ENCODE results near the gene NR2C1. TPM values are rescaled to one million over a fixed set of nuclear protein-coding genes. Genes with fewer than 3 reads are reported as not detected.
"Not testable (repeated sequence)": the region's sequence is repeated elsewhere in the genome, so short reads cannot be mapped to it uniquely, and the experiment has no call there.

Gene NR2C1
- total and polyA plus RNA-seq, 2 of the 8 experiments (the other 6 are each of a cell fraction or from before 2014, with no cell fraction given), result 22.8 to 48.3 TPM

DNA sequence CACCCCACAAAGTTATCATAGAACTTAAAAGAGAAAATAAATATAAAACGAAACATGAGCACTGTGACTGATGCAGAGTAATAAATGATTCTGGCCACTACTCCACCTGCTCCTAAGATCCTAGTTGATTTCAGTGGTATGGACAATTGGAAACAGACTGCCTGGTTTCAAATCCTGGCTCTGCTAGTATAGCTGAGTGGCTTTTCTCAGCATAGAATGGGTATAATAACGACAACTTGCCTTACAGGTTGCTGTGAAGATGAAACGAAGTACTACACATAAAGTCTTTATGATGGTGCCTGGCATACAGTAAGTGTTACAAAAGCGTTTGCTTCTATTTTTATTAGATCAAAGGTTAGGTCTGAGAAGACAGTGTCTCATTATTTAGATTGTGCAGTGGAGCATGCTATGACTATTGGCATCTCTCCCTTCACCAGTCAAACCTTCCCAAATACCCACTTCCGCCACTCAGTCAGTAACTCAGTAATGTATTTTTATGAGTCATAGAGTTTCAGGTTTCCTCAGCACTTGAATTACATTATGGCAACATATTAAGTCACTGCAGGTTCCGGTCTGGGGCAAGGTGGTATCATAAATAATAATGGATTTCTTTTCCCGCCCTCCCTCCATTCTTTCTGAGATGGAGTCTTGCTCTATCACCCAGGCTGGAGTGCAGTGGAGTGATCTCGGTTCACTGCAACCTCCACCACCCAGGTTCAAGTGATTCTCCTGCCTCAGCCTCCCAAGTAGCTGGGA, 29.7 kb upstream of the NR2C1 start (continued):
- no peak for TF ChIP-seq BRCA1 (IDR thresholded peaks at IDR 0.05; ENCODE audit: low read depth, low read length)

DNA sequence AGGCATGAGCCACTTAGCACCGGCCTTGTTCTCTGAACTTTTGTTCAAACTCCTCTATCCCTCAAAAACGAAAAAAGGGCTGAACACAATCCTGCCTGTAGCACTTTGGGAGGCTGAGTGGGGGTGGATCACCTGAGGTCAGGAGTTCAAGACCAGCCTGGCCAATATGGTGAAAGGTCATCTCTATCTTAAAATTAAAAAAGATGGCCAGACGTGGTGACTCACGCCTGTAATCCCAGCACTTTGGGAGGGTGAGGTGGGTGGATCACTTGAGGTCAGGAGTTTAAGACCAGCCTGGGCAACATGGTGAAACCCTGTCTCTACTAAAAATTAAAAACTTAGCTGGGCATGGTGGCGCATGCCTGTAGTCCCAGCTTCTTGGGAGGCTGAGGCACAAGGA, 28.5 kb upstream of the NR2C1 start:
- H3K23me2 ChIP-seq (ENCODE audit: low read depth, low read length); POLR2A ChIA-PET (ENCODE audit: partially characterized antibody); H4K5ac ChIP-seq (ENCODE audit: insufficient read length, low read depth, low read length); H4K20me1 ChIP-seq (replicated peaks in 1 of 2; ENCODE audit: control insufficient read depth in 1 of 2, insufficient read depth in 2 of 2, low read length in 2 of 2); H3K4me3 ChIP-seq (ENCODE audit: extremely low read depth in 1 of 4, insufficient read depth in 2 of 4, low read depth in 3 of 4, low read length in 4 of 4); H3K18ac ChIP-seq (ENCODE audit: extremely low read depth, low read length); H3K23ac ChIP-seq (ENCODE audit: insufficient read length); DNase-seq (ENCODE audit: low read depth in 1 of 2, low spot score in 2 of 2); H2BK120ac ChIP-seq (replicated peaks; ENCODE audit: low read depth, low read length); H2AK5ac ChIP-seq (ENCODE audit: low read depth, low read length); H4K8ac ChIP-seq (ENCODE audit: extremely low read depth, insufficient read depth, low read length); H2BK5ac ChIP-seq (ENCODE audit: low read depth, low read length); CTCF ChIA-PET (ENCODE audit: partially characterized antibody); H3K4ac ChIP-seq (replicated peaks; ENCODE audit: insufficient read length, low read depth, low read length); H3K79me2 ChIP-seq (ENCODE audit: control insufficient read depth in 1 of 2, insufficient read depth in 2 of 2, low read length in 2 of 2); H2BK12ac ChIP-seq (ENCODE audit: low read depth, low read length); H2BK15ac ChIP-seq (ENCODE audit: low read length); H2AFZ ChIP-seq (ENCODE audit: low read length); H3K27me3 ChIP-seq (replicated peaks in 1 of 4; ENCODE audit: control insufficient read depth in 3 of 4, extremely low read depth in 1 of 4, insufficient read depth in 3 of 4, low read length in 3 of 4); H3K56ac ChIP-seq (replicated peaks; ENCODE audit: insufficient read length, low read depth, low read length); H3K79me1 ChIP-seq (ENCODE audit: low read depth, low read length); H3K9ac ChIP-seq (replicated peaks in 1 of 4; ENCODE audit: extremely low read depth in 1 of 4, low read depth in 3 of 4, low read length in 3 of 4); H3K9me3 ChIP-seq (ENCODE audit: insufficient read depth in 2 of 2, low read depth in 1 of 2, low read length in 1 of 2); H3K27ac ChIP-seq (ENCODE audit: low read depth, low read length); H3K4me1 ChIP-seq (replicated peaks in 1 of 4; ENCODE audit: control insufficient read depth in 3 of 4, insufficient read depth in 4 of 4, low read length in 3 of 4); H3K14ac ChIP-seq (ENCODE audit: insufficient read length); H3K4me2 ChIP-seq (ENCODE audit: insufficient read depth in 1 of 2, low read depth in 2 of 2, low read length in 2 of 2); H2BK20ac ChIP-seq (ENCODE audit: low read length); H4K91ac ChIP-seq (replicated peaks; ENCODE audit: insufficient read length, low read length); FAIRE-seq: not testable (repeated sequence)
- WGBS, 2 experiments (ENCODE audit: extremely low coverage in 1 of 2, insufficient coverage in 1 of 2, insufficient read length in 1 of 2, insufficient replicate concordance in 2 of 2, low coverage in 1 of 2, low lambda C conversion rate in 2 of 2, missing lambda C conversion rate in 1 of 2), result 93% methylated on average over 5 of the region's 5 CpGs; no CpG with 5 or more reads in 1 of the 2 experiments
- H3K36me3 ChIP-seq (ENCODE audit: control insufficient read depth in 2 of 4, insufficient read depth in 4 of 4, low read length in 3 of 4), result peaks cover 2 to 35% (median 20%) of the 10 kb centered on the region in 4 experiments
